ENCODE results near the gene PYHIN1.
"Not testable (repeated sequence)": the region's sequence is repeated elsewhere in the genome, so short reads cannot be mapped to it uniquely, and the experiment has no call there.

Gene PYHIN1

DNA sequence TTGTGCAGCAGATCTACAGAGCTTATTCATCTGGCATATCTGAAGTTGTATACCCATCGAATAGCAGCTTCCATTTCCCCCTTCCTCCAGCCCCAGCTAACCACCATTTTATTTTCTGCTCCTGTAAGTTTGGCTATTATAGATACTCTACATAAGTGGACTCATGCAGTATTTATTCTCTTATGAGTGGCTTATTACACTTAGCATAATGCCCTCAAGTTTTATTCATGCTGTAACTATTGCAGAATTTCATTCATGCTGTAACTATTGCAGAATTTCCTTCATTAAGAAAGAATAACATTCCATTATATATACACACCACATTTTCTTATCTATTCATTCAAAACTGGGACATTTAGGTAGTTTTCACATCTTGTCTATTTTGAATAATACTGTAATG lies 47.9 kb downstream of the PYHIN1 start:
- no peak for DNase-seq (ENCODE audit: low read depth in 2 of 2, low spot score in 1 of 2)

GRCh38 chr1:158983235-158983634 lies 51.9 kb downstream of the PYHIN1 start:
- no peak for DNase-seq (ENCODE audit: low read depth in 2 of 2, low spot score in 1 of 2)

DNA sequence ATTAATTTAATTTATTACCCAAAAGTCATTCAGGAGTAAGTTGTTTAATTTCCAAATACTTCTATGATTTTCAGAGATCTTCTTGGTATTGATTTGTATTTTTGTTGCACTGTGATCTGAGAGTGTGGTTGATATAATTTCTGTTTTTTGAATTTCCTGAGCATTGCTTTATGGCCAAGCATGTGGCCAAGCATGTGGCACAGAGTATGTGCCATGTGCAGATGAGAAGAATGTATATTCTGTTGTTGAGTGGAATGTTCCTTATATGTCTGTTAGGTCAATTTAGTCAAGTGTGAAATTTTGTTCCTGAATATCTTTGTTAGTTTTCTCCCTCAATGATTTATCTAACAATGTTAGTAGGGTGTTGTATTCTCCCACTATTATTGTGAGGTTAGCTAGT lies 53.0 kb downstream of the PYHIN1 start:
- no peak for DNase-seq (ENCODE audit: low read depth in 2 of 2, low spot score in 1 of 2)

DNA sequence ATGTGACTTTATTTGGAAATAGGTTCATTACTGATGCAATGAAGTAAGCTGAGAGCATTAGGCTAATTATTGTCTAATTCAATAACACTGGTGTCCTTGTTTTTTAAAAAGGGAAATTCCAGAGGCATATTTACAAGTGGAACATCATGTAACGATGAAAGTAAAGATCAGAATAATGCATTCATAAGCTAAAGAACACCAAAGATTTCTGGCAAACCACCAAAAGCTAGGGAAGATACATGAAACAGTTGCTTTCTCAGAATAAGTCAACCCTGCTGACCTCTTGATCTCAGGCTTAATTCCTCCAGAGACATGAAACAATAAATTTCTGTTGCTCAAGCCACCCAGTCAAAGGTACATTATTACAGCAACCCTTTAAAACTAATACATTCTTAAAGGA lies 58.1 kb downstream of the PYHIN1 start:
- no peak for DNase-seq (ENCODE audit: low read depth in 2 of 2, low spot score in 1 of 2)

- no peak for DNase-seq (ENCODE audit: low read depth in 2 of 2, low spot score in 1 of 2)
These were observed 61.5 kb downstream of the PYHIN1 start for GRCh38 chr1:158992787-158993312.

GRCh38 chr1:158996998-158997397 lies 65.6 kb downstream of the PYHIN1 start:
- DNase-seq (ENCODE audit: low read depth in 2 of 2, low spot score in 1 of 2): no peak

- DNase-seq (ENCODE audit: low read depth in 2 of 2, low spot score in 1 of 2): no peak
These were observed 66.9 kb downstream of the PYHIN1 start for GRCh38 chr1:158998037-158998780.

DNA sequence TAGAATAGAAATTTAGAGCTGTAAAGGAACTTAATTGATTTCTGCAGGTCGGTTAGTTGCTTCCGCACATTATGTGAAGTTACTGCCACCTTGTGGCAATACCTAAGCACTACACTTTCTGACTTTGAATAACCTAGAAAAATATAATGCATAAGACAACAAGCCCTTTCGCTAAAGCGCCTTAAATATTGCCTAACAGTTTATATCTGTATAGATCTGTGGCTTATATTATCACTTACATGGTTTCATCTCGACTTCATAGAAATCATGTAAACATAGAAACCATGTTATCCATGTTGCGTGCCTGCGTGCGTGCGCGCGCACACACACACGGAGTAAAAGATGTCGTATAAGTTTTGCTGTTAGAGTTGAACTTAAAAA lies 67.4 kb downstream of the PYHIN1 start:
- peak in 1 of 2 donors; percentile 35 for DNase-seq (ENCODE audit: low read depth in 2 of 2, low spot score in 1 of 2)

DNA sequence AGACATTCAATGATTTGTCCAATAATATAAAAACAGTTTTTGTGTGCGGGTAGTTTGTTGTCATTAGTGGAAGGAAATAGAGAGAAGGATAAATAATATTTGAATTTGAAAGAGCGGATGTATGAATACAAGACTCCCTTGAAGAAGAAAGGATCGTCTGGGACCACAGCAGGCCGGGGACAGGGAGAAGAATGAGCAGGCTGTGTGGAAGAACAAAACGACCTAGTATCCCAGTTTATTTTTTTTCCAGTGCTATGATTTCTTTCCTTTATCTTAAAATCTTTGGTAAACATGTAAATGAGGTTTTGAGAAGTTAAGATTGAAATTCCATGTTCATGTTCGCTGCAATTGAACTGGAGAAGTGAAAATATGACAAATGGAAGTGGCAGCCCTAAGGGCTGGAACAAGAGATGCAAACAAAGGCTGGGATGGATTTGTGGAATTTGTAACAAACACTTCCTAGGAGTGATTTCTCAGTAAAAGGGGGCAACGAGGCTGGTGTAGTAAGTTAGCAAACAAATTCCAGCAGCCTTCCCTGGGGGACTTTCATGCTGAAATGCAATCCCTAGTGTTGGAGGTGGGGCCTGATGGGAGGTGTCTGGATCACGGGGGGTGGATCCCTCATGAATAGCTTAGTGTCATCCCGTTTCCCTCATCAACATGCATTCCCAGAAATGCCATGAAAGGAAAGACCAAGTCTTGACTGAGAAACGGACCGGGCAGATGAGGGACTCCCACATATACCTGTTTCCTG lies 68.1 kb downstream of the PYHIN1 start:
- no peak for DNase-seq (ENCODE audit: low read depth in 2 of 2, low spot score in 1 of 2)

DNA sequence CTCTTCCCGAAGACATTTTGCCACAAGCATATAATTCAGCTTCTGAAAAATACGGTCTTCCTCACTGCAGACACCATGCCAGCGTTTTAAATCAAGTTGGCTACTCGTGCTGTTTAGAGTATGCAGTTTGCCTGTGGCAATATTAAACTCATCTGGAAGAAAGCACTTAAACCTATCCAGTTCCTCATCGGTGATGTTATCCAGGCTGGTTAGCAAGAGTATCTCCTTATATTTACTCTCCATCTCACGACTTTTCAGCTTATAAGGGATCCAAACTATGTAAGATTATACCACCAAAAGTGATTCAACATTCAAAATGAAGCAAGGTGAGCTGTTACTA lies 68.7 kb downstream of the PYHIN1 start:
- DNase-seq (ENCODE audit: low read depth in 2 of 2, low spot score in 1 of 2): no peak

- no peak for DNase-seq (ENCODE audit: low read depth in 2 of 2, low spot score in 1 of 2)
These were observed 69.3 kb downstream of the PYHIN1 start for GRCh38 chr1:159000625-159001024.

GRCh38 chr1:159005161-159005560 lies 73.8 kb downstream of the PYHIN1 start:
- no peak for DNase-seq (ENCODE audit: low read depth in 2 of 2, low spot score in 1 of 2)

GRCh38 chr1:159005676-159006075 lies 74.3 kb downstream of the PYHIN1 start:
- DNase-seq (ENCODE audit: low read depth in 2 of 2, low spot score in 1 of 2): no peak

GRCh38 chr1:159006210-159006807 lies 75.0 kb downstream of the PYHIN1 start:
- DNase-seq (ENCODE audit: low read depth in 2 of 2, low spot score in 1 of 2): not testable (repeated sequence)

GRCh38 chr1:159007726-159008125 lies 76.4 kb downstream of the PYHIN1 start:
- no peak for DNase-seq (ENCODE audit: low read depth in 2 of 2, low spot score in 1 of 2)

DNA sequence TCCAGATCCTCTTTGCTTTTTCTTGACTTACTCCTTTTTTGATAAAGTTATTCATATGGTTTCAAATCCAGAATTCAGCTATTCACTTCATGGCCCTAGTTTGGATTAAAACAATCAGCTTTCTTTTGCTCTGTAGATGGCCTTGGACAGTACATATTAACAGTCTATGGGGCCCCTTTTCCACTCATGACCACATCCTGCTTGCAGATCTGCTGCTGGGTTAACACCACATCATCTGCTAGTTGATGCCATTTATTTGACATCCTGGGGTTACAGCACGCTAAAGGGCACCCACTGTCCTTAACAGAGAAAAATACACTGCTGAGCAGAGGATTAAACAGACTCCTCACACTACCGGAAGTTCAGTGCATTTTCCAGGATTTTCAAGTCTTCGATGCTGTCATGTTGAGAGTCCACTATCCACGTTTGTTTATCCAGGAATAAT lies 77.4 kb downstream of the PYHIN1 start:
- peak; percentile 28 to 47 for DNase-seq (ENCODE audit: low read depth in 2 of 2, low spot score in 1 of 2)

- no peak for DNase-seq (ENCODE audit: low read depth in 2 of 2, low spot score in 1 of 2)
These were observed 77.9 kb downstream of the PYHIN1 start for GRCh38 chr1:159009287-159009686.

GRCh38 chr1:159009704-159010361 lies 78.5 kb downstream of the PYHIN1 start, which contains the start of gene IFI16:
Gene IFI16 (plus strand): TSS chr1:159009907. CDS start chr1:159014681, 4,774 bp downstream.
- peak; percentile 22 to 26 for DNase-seq (ENCODE audit: low read depth in 2 of 2, low spot score in 1 of 2)

DNA sequence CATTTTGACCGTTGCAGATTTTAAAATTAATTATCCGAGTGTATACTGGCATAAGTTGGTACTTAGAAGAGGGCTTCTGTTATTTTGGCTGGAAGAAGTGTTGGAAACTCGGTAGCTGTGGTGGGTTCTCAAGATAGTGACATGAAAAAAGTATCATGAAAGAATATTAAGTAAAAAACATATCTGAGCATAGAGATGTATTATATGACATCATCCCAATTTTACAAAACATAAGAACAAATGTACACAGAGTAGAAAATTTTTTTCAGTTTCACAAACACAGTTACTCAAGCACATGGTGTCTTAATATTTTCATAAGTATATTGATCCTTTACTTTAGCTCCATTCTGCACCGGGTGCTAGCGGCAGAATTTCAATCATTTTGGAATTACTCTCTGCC lies 79.0 kb downstream of the PYHIN1 start:
- DNase-seq (ENCODE audit: low read depth in 2 of 2, low spot score in 1 of 2): no peak

- DNase-seq (ENCODE audit: low read depth in 2 of 2, low spot score in 1 of 2): not testable (repeated sequence)
These were observed 79.6 kb downstream of the PYHIN1 start for GRCh38 chr1:159011001-159011400.

GRCh38 chr1:159011751-159012150 lies 80.4 kb downstream of the PYHIN1 start:
- DNase-seq (ENCODE audit: low read depth in 2 of 2, low spot score in 1 of 2): no peak
